ENCODE measurements around the gene TSPAN4. TPM values are rescaled to one million over a fixed set of nuclear protein-coding genes. Genes with fewer than 3 reads are reported as not detected.

Gene TSPAN4
- total and polyA plus RNA-seq, 10 donors, result 32.1 to 140 (median 107) TPM

GRCh38 chr11:914204-914603 is 71.6 kb downstream of the TSPAN4 start:
- intact Hi-C loops (cut with DNase I; ENCODE audit: low total_unique reads), result no loop called here
- no peak for TF ChIP-seq CTCF (IDR thresholded peaks at IDR 0.05 in 8 of 11, conservative IDR thresholded peaks at IDR 0.05 in 3 of 11)
- TF ChIP-seq POLR2A (IDR thresholded peaks at IDR 0.05), result no peak
- no peak for TF ChIP-seq POLR2AphosphoS5 (IDR thresholded peaks at IDR 0.05)
- Histone ChIP-seq H3K4me1 (peaks cover 6 to 65% (median 23%) of the 10 kb centered on the region in 6 donors), H3K27me3 (replicated peaks in 1 of 7) (no peaks in the 10 kb centered on the region), H3K27ac (peak overlapping the region; percentile 63 to 97 (median 93)), H3K9me3 (no peaks in the 10 kb centered on the region), H3K4me3 (peak overlapping the region in 3 of 8 donors; percentile 18 to 98 (median 92)), H3K36me3 (peaks cover 0 to 3% (median 0%) of the 10 kb centered on the region in 6 donors)
- 71 to 81% (median 74%) methylated on average over 5 of the region's 5 CpGs for WGBS, 5 donors
- peak; percentile 77 for DNase-seq

- Histone ChIP-seq H3K9me3 (no peaks in the 10 kb centered on the region), H3K4me3 (peak overlapping the region in 3 of 8 donors; percentile 18 to 98 (median 92)), H3K27ac (peak overlapping the region; percentile 63 to 97 (median 93)), H3K27me3 (replicated peaks in 1 of 7) (no peaks in the 10 kb centered on the region), H3K4me1 (peaks cover 4 to 60% (median 17%) of the 10 kb centered on the region in 6 donors), H3K36me3 (no peaks in the 10 kb centered on the region)
- TF ChIP-seq CTCF (IDR thresholded peaks at IDR 0.05 in 8 of 11, conservative IDR thresholded peaks at IDR 0.05 in 3 of 11) (no peak), POLR2A (IDR thresholded peaks at IDR 0.05) (peak in 1 of 3 donors; percentile 44), POLR2AphosphoS5 (IDR thresholded peaks at IDR 0.05) (peak; percentile 91 to 95 (median 94))
- 38 to 87% (median 71%) methylated on average over 17 to 21 of the region's 21 CpGs for WGBS, 5 donors
- intact Hi-C loops (cut with DNase I; ENCODE audit: low total_unique reads), result no loop called here
- peak; percentile 92 for DNase-seq
Observed at GRCh38 chr11:914747-915501, 72.3 kb downstream of the TSPAN4 start.

Small RNA genes lying within 50 kb of the gene (small RNA-seq; reads per million reads assigned to genes)
- gene SNORA52, result 0 reads per million in 4 donors

Other genes with a start within 250 kb of the TSPAN4 start
- gene IRF7, start 226.9 kb upstream of the TSPAN4 start, total RNA-seq, result 10 to 100 TPM; 53.0 to 88.8 (median 85.3) TPM
- gene IRF7, start 226.9 kb upstream of the TSPAN4 start, polyA plus RNA-seq, result 10 to 100 TPM; 52.3 to 99.1 (median 73.9) TPM
- not detected for gene CDHR5, start 217.9 kb upstream of the TSPAN4 start, total RNA-seq
- gene CDHR5, start 217.9 kb upstream of the TSPAN4 start, polyA plus RNA-seq, result under 1 TPM; 0.02 to 0.16 (median 0.03) TPM
- gene SCT, start 215.7 kb upstream of the TSPAN4 start, total RNA-seq, result 1 to 10 TPM in 4 of 7 donors, not detected in 3; 1.2 to 3.8 (median 2.8) TPM
- 1 to 10 TPM; 1.1 to 1.7 (median 1.5) TPM for gene SCT, start 215.7 kb upstream of the TSPAN4 start, polyA plus RNA-seq
- gene DRD4, start 205.6 kb upstream of the TSPAN4 start, total RNA-seq, result under 1 TPM in 4 of 7 donors, not detected in 3; 0.44 to 0.86 (median 0.60) TPM
- under 1 TPM; 0.12 to 0.43 (median 0.26) TPM for gene DRD4, start 205.6 kb upstream of the TSPAN4 start, polyA plus RNA-seq
- gene DEAF1, start 147.6 kb upstream of the TSPAN4 start, total RNA-seq, result 10 to 100 TPM; 28.3 to 44.9 (median 31.7) TPM
- 10 to 100 TPM; 21.8 to 31.4 (median 25.1) TPM for gene DEAF1, start 147.6 kb upstream of the TSPAN4 start, polyA plus RNA-seq
- gene TMEM80, start 147.0 kb upstream of the TSPAN4 start, total RNA-seq, result 10 to 100 TPM; 20.1 to 37.6 (median 32.4) TPM
- 10 to 100 TPM; 18.7 to 30.8 (median 24.7) TPM for gene TMEM80, start 147.0 kb upstream of the TSPAN4 start, polyA plus RNA-seq
- gene EPS8L2, start 136.6 kb upstream of the TSPAN4 start, total RNA-seq, result 10 to 100 TPM in 1 of 7 donors, 1 to 10 TPM in 6; 4.2 to 14.7 (median 7.0) TPM
- gene EPS8L2, start 136.6 kb upstream of the TSPAN4 start, polyA plus RNA-seq, result 10 to 100 TPM in 1 of 3 donors, 1 to 10 TPM in 2; 7.3 to 11.6 (median 8.5) TPM
- 100 to 1,000 TPM; 160 to 292 (median 229) TPM for gene TALDO1, start 95.4 kb upstream of the TSPAN4 start, total RNA-seq
- gene TALDO1, start 95.4 kb upstream of the TSPAN4 start, polyA plus RNA-seq, result 100 to 1,000 TPM; 108 to 177 (median 125) TPM
- gene GATD1, start 65.4 kb upstream of the TSPAN4 start, total RNA-seq, result 10 to 100 TPM; 26.0 to 56.4 (median 50.9) TPM
- gene GATD1, start 65.4 kb upstream of the TSPAN4 start, polyA plus RNA-seq, result 10 to 100 TPM; 13.9 to 44.5 (median 17.4) TPM
- gene CEND1, start 52.8 kb upstream of the TSPAN4 start, total RNA-seq, result under 1 TPM in 1 of 7 donors, not detected in 6; 0.42 TPM
- gene CEND1, start 52.8 kb upstream of the TSPAN4 start, polyA plus RNA-seq, result under 1 TPM in 2 of 3 donors, not detected in 1; 0.29 to 0.42 TPM
- 10 to 100 TPM in 6 of 7 donors, 1 to 10 TPM in 1; 8.9 to 23.2 (median 14.5) TPM for gene SLC25A22, start 44.6 kb upstream of the TSPAN4 start, total RNA-seq
- gene SLC25A22, start 44.6 kb upstream of the TSPAN4 start, polyA plus RNA-seq, result 10 to 100 TPM in 1 of 3 donors, 1 to 10 TPM in 2; 6.3 to 14.5 (median 8.5) TPM
- gene PIDD1, start 37.6 kb upstream of the TSPAN4 start, total RNA-seq, result 10 to 100 TPM; 18.1 to 26.4 (median 19.3) TPM
- 10 to 100 TPM; 16.8 to 42.7 (median 32.8) TPM for gene PIDD1, start 37.6 kb upstream of the TSPAN4 start, polyA plus RNA-seq
- 1,000 to 10,000 TPM in 4 of 7 donors, 100 to 1,000 TPM in 3; 514 to 2,829 (median 2,309) TPM for gene RPLP2, start 32.9 kb upstream of the TSPAN4 start, total RNA-seq
- gene RPLP2, start 32.9 kb upstream of the TSPAN4 start, polyA plus RNA-seq, result 1,000 to 10,000 TPM; 3,174 to 3,944 (median 3,784) TPM
- 100 to 1,000 TPM in 5 of 7 donors, 10 to 100 TPM in 2; 65.8 to 131 (median 113) TPM for gene PNPLA2, start 23.9 kb upstream of the TSPAN4 start, total RNA-seq
- gene PNPLA2, start 23.9 kb upstream of the TSPAN4 start, polyA plus RNA-seq, result 100 to 1,000 TPM in 1 of 3 donors, 10 to 100 TPM in 2; 46.3 to 103 (median 75.0) TPM
- 10 to 100 TPM; 10.2 to 28.0 (median 15.3) TPM for gene CRACR2B, start 14.9 kb upstream of the TSPAN4 start, total RNA-seq
- gene CRACR2B, start 14.9 kb upstream of the TSPAN4 start, polyA plus RNA-seq, result 10 to 100 TPM in 2 of 3 donors, 1 to 10 TPM in 1; 6.1 to 34.1 (median 12.6) TPM
- gene CD151, start 9.9 kb upstream of the TSPAN4 start, total RNA-seq, result 100 to 1,000 TPM in 3 of 7 donors, 10 to 100 TPM in 4; 69.7 to 142 (median 80.1) TPM
- 100 to 1,000 TPM in 1 of 3 donors, 10 to 100 TPM in 2; 38.0 to 111 (median 82.8) TPM for gene CD151, start 9.9 kb upstream of the TSPAN4 start, polyA plus RNA-seq
- 10 to 100 TPM; 24.6 to 95.3 (median 62.5) TPM for gene POLR2L, start 323 bp upstream of the TSPAN4 start, total RNA-seq
- gene POLR2L, start 323 bp upstream of the TSPAN4 start, polyA plus RNA-seq, result 100 to 1,000 TPM in 1 of 3 donors, 10 to 100 TPM in 2; 55.2 to 131 (median 94.0) TPM
- 100 to 1,000 TPM in 6 of 7 donors, 10 to 100 TPM in 1; 82.2 to 218 (median 121) TPM for gene CHID1, start 68.0 kb downstream of the TSPAN4 start, total RNA-seq
- 10 to 100 TPM; 37.2 to 63.2 (median 39.3) TPM for gene CHID1, start 68.0 kb downstream of the TSPAN4 start, polyA plus RNA-seq
- gene AP2A2, start 83.0 kb downstream of the TSPAN4 start, total RNA-seq, result 100 to 1,000 TPM; 139 to 321 (median 170) TPM
- 100 to 1,000 TPM in 1 of 3 donors, 10 to 100 TPM in 2; 32.7 to 102 (median 34.1) TPM for gene AP2A2, start 83.0 kb downstream of the TSPAN4 start, polyA plus RNA-seq
- gene MUC6, start 193.9 kb downstream of the TSPAN4 start, total RNA-seq, result under 1 TPM in 4 of 7 donors, not detected in 3; 0.09 to 0.76 (median 0.34) TPM
- gene MUC6, start 193.9 kb downstream of the TSPAN4 start, polyA plus RNA-seq, result under 1 TPM; 0.02 to 0.22 (median 0.11) TPM
- under 1 TPM in 2 of 7 donors, not detected in 5; 0.03 to 0.06 TPM for gene MUC2, start 232.0 kb downstream of the TSPAN4 start, total RNA-seq
- gene MUC2, start 232.0 kb downstream of the TSPAN4 start, polyA plus RNA-seq, result under 1 TPM in 1 of 3 donors, not detected in 2; 0.03 TPM

Data from spleen (tissue), 11 donors.